Suprapubic skin (tissue), 4 donors: ENCODE measurements around the gene VASH1. TPM values are rescaled to one million over a fixed set of nuclear protein-coding genes. Genes with fewer than 3 reads are reported as not detected.
A peak's percentile ranks its signal among the peaks of the same experiment; 100 is the strongest.

Experiments
- DNase-seq, 2 donors: peaks; one replicate each; pipeline ENCODE4 v3.0.0-alpha.2; 2019; ENCODE audit warnings: low spot score in 2 of 2
- H3K27ac ChIP-seq: fragments of 200-600 bp; sonication (generic); one replicate; pipeline ENCODE4 v1.5.1; 2019
- H3K27me3 ChIP-seq: fragments of 200-600 bp; sonication (generic); one replicate; pipeline ENCODE4 v1.5.1; 2019
- H3K36me3 ChIP-seq: fragments of 200-600 bp; sonication (generic); one replicate; pipeline ENCODE4 v1.5.1; 2019
- H3K4me1 ChIP-seq: fragments of 200-600 bp; sonication (generic); one replicate; pipeline ENCODE4 v1.5.1; 2019
- H3K4me3 ChIP-seq: fragments of 200-600 bp; sonication (generic); one replicate; pipeline ENCODE4 v1.5.1; 2019; ENCODE audit warnings: mild to moderate bottlenecking
- H3K9me3 ChIP-seq: fragments of 200-600 bp; sonication (generic); one replicate; pipeline ENCODE4 v1.5.1; 2019
- EP300 ChIP-seq: sonication (generic); formaldehyde crosslinking; IDR thresholded peaks from one replicate; pipeline ENCODE4 v1.6.1; 2017; ENCODE audit warnings: antibody characterized with exemption
- POLR2A ChIP-seq, 2 donors: fragments of 450-650 bp; IDR thresholded peaks; one replicate each; pipeline ENCODE4 v1.6.1; 2017; ENCODE audit warnings: antibody characterized with exemption in 2 of 2, mild to moderate bottlenecking in 2 of 2, moderate library complexity in 2 of 2
- POLR2AphosphoS5 ChIP-seq, 3 donors: sonication (generic); formaldehyde crosslinking; IDR thresholded peaks; one replicate each; pipeline ENCODE4 v1.6.1; 2017; ENCODE audit warnings: antibody characterized with exemption in 3 of 3
- WGBS: methylation state at CpG from one replicate; pipeline ENCODE4 v1.1.5; 2018; 5-methylcytosine and 5-hydroxymethylcytosine counted together
- total RNA-seq, 4 donors: library from RNA; depleted of rRNA; stranded (reverse); fragments of >200 nt; gene quantifications; one replicate each; pipeline ENCODE4 v1.1.0, GENCODE V29; 2016
- TF ChIP-seq, protein P1 (sequence below), 2 donors: fragments of 200-600 bp in 1 of 2; fragments of 450-650 bp in 1 of 2; sonication (generic) in 1 of 2; IDR thresholded peaks; one replicate each; pipeline ENCODE4 v1.5.1; 2016 to 2019; ENCODE audit warnings: antibody characterized with exemption in 2 of 2, mild to moderate bottlenecking in 1 of 2, moderate library complexity in 1 of 2

The VASH1 gene
- total RNA-seq, 4 donors from 2014 or later = 0.68 to 5.8 (median 4.1) TPM

DNA sequence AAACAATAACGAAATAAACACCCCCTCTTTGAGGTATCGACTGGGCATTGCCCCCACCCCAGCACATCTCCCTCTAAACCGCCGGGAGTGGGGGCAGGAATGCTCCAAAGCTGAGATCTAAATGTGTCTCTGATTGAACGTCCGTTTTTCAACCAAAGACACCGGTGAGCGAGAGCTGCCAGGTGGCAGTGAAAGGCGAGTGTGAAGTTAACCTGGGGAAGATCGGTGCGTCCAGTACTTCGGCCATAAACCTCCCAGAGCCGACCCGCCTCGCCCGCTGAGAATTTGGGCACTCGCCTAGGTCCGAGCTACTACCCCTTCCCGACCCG is 50.8 kb downstream of the VASH1 start:
- H3K4me1 ChIP-seq = peaks cover 20% of the 10 kb centered on the region
- TF ChIP-seq POLR2AphosphoS5 (IDR thresholded peaks at IDR 0.05) = no peak
- TF ChIP-seq POLR2A (IDR thresholded peaks at IDR 0.05) = no peak
- TF ChIP-seq EP300 = no peak
- TF ChIP-seq, protein P1, sequence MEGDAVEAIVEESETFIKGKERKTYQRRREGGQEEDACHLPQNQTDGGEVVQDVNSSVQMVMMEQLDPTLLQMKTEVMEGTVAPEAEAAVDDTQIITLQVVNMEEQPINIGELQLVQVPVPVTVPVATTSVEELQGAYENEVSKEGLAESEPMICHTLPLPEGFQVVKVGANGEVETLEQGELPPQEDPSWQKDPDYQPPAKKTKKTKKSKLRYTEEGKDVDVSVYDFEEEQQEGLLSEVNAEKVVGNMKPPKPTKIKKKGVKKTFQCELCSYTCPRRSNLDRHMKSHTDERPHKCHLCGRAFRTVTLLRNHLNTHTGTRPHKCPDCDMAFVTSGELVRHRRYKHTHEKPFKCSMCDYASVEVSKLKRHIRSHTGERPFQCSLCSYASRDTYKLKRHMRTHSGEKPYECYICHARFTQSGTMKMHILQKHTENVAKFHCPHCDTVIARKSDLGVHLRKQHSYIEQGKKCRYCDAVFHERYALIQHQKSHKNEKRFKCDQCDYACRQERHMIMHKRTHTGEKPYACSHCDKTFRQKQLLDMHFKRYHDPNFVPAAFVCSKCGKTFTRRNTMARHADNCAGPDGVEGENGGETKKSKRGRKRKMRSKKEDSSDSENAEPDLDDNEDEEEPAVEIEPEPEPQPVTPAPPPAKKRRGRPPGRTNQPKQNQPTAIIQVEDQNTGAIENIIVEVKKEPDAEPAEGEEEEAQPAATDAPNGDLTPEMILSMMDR (IDR thresholded peaks at IDR 0.05) = no peak
- peak overlapping the region; percentile 71 for H3K4me3 ChIP-seq
- H3K36me3 ChIP-seq = peaks cover 22% of the 10 kb centered on the region
- H3K27me3 ChIP-seq = no peaks in the 10 kb centered on the region
- 0% methylated on average over 19 of the region's 20 CpGs for WGBS
- DNase-seq = no peak
- H3K27ac ChIP-seq = peak overlapping the region; percentile 84
- no peaks in the 10 kb centered on the region for H3K9me3 ChIP-seq

DNA sequence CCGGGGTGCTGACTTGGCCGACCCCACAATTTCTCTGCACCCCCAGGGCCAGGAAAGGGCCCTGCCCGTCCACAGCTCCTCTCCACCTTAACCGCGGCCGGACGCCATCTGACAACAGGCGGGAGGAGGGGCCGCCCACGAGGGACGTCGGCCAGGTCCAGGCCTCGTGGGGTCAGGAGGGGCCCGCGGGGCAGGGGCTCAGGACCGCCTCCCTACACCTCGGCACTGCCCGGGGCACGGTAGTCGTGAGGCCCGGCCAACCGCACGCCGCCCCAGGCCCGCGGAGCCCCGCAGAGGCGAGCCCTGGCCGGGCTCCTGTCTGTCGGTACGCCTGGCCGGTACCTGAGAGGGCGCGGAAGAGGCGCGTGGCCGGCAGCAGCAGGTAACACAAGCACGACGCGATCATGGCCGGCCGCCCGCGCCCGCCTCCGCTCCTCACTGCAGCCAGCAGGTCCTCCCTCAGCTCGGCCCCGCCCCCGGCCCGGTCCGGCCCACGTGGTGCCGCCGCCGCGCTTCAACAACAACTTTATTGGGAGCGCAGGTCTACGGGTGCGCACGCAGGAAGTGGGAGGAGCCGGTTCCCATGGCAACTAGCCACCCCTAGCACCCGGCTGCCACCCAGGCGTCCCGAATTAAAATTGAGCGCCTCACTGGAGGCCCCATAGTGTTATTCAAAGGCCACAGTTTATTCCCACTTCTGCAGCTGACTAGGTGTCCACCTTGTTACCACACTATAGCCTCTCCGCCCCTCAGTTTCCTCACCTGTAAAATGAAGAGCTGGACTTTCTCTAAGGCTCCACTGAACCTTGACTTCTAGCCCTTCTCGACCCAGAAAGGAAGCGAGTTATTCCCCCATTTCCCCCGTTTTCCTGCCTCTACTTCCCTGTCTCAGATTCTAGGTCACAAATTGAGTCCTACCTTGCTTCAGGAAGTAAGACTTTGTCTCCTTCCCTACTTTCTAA is 51.4 kb downstream of the VASH1 start, which contains the start of gene ANGEL1:
ANGEL1 (minus strand) TSS at position 461 of the 962 bp plus-strand sequence; CDS start at position 406, 55 bp downstream.
- WGBS = 9% methylated on average over 39 of the region's 69 CpGs
- peak within 1 kb of the TSS; percentile 71 for H3K4me3 ChIP-seq
- H3K9me3 ChIP-seq = no peaks in the 10 kb centered on the region
- peaks cover 16% of the 10 kb centered on the region for H3K36me3 ChIP-seq
- peak; percentile 97 to 98 for DNase-seq
- peaks cover 20% of the 10 kb centered on the region for H3K4me1 ChIP-seq
- peak in 2 of 3 donors; percentile 53 to 66 for TF ChIP-seq POLR2AphosphoS5 (IDR thresholded peaks at IDR 0.05)
- TF ChIP-seq EP300 = no peak
- TF ChIP-seq POLR2A (IDR thresholded peaks at IDR 0.05) = peak in 1 of 2 donors; percentile 64
- H3K27me3 ChIP-seq = no peaks in the 10 kb centered on the region
- H3K27ac ChIP-seq = peak within 1 kb of the TSS; percentile 84

DNA sequence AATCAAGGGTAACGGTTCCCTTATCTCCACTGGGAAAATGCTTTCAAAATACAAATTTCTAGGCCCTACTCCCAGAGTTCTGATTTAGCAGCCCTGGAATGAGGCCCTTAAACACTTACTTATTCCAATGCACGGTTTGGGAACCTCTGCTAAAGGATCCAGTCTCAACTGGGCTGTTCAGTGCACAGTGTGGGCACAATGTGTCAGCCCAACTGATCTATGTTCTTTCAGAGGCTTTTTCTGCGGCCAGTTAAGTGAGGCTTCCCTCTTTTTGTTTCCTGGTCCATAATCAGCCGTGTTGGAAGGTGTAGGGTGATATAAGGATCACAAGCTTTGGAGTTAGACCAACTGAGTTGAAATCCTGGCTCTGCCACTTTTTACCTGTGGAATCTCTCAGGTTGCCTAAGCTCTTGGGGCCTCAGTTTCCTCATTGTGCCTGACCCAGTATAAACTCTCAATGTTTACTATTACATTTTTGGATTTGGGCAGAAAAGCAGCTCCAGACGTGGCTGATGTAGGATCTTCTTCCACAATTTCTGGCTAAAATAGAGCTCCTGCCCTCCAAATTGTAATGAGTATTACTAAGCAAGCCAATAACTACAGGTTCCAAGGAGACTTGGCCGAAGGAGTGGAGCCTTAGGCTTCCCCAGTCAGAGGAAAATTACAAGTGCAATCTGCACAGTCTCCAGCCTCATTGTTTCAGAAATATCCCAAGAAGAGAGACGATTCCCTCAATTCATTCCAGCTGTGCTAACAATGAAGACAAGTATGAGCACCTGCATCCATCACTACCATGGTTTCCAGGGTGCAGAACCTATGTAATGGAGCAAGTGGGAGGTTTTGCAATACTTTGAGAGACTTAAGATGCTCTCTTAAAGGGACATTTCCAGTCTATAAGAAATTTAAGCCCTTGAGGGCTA is 53.7 kb downstream of the VASH1 start:
- Histone ChIP-seq H3K4me3 (no peak overlapping the region), H3K36me3 (no peaks in the 10 kb centered on the region), H3K27me3 (no peaks in the 10 kb centered on the region), H3K27ac (no peak overlapping the region), H3K9me3 (no peaks in the 10 kb centered on the region), H3K4me1 (peaks cover 16% of the 10 kb centered on the region)
- no peak for DNase-seq
- TF ChIP-seq EP300 = no peak
- no peak for TF ChIP-seq POLR2AphosphoS5 (IDR thresholded peaks at IDR 0.05)
- no peak for TF ChIP-seq POLR2A (IDR thresholded peaks at IDR 0.05)
- TF ChIP-seq, protein P1 (IDR thresholded peaks at IDR 0.05) = no peak
- WGBS = 45% methylated on average over 7 of the region's 7 CpGs

DNA sequence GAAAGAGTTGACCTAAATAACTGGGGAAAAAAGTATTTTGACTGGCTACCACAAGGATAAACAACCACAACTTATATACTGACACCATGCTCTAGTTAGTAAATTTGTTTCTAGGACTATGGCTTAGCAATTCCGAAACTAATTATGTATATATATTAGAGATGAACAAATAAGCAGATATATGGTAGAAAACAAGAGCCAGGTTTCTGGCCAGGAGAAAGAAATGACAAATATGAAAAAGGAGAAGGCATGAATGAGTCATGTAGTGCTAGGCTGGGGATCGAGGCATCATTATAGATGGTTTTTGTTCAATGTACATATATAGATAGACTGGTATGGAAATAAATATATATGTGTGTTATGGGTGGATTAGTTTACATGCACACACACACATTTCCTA is 59.4 kb downstream of the VASH1 start:
- no peaks in the 10 kb centered on the region for H3K9me3 ChIP-seq
- 81% methylated on average over 2 of the region's 2 CpGs for WGBS
- no peak overlapping the region for H3K27ac ChIP-seq
- no peaks in the 10 kb centered on the region for H3K27me3 ChIP-seq
- no peaks in the 10 kb centered on the region for H3K4me1 ChIP-seq
- no peak for DNase-seq
- H3K4me3 ChIP-seq = no peak overlapping the region
- TF ChIP-seq POLR2AphosphoS5 (IDR thresholded peaks at IDR 0.05) (no peak), EP300 (no peak), POLR2A (IDR thresholded peaks at IDR 0.05) (no peak)
- TF ChIP-seq, protein P1 (IDR thresholded peaks at IDR 0.05) = no peak
- H3K36me3 ChIP-seq = no peaks in the 10 kb centered on the region

DNA sequence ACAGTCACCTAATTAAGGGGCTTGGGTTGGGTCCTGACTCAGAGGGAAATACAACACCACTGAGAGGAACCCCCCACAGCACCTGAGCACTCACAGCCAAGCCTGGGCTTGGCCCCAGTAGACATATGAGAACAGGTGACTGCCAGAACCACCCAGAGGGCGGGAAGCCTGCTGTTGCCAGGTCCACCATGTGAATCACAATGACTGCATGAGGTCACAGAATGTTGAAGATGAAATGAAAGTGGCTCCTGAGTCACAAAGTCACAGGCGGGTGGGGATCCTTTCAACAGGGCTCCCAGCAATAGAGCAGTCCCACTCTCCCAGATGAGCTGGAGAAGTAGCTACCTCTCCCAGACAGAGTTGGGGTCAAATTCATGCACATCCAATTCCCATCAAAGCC is 64.9 kb downstream of the VASH1 start, which contains the start of gene LRRC74A:
LRRC74A (plus strand) TSS at position 287 of the 400 bp plus-strand sequence. CDS start 290 bp downstream, outside the sequence.
- DNase-seq = no peak
- H3K27me3 ChIP-seq = no peaks in the 10 kb centered on the region
- peaks cover 17% of the 10 kb centered on the region for H3K4me1 ChIP-seq
- no peaks in the 10 kb centered on the region for H3K9me3 ChIP-seq
- 86% methylated on average over 2 of the region's 2 CpGs for WGBS
- no peaks in the 10 kb centered on the region for H3K36me3 ChIP-seq
- H3K27ac ChIP-seq = no peak within 1 kb of the TSS
- TF ChIP-seq POLR2AphosphoS5 (IDR thresholded peaks at IDR 0.05) = no peak
- no peak for TF ChIP-seq EP300
- TF ChIP-seq, protein P1 (IDR thresholded peaks at IDR 0.05) = no peak
- no peak for TF ChIP-seq POLR2A (IDR thresholded peaks at IDR 0.05)
- H3K4me3 ChIP-seq = no peak within 1 kb of the TSS
